NCI-H2029 treated with DMSO at 0.1 percent for 48 hours (cell line): Measurements from ENCODE around the gene BPIFB6.

Experiments used
- DNase-seq: peaks from one replicate; lab custom pipeline; 2025; lab: John Stamatoyannopoulos, UW

Gene BPIFB6

DNA sequence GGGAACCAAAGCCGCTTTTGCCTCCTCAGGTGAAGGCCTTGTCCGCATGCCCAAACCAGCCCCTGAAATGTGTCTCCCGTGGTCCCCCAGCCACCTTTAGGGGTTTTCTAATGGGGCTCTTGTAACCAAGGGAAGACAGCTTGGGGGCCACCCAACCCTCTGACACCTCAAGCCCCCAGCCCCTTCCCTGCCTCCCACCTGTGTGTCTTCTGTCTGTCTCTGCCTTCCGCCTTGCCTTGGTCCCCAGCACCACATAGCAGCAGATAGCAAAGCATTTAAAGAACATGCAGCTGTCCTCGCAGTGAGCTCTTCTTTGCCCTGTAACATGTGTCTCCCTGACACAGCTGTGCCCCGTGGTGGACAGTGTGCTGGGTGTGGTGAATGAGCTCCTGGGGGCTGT, 31.8 kb downstream of the BPIFB6 start:
- no peak for DNase-seq

DNA sequence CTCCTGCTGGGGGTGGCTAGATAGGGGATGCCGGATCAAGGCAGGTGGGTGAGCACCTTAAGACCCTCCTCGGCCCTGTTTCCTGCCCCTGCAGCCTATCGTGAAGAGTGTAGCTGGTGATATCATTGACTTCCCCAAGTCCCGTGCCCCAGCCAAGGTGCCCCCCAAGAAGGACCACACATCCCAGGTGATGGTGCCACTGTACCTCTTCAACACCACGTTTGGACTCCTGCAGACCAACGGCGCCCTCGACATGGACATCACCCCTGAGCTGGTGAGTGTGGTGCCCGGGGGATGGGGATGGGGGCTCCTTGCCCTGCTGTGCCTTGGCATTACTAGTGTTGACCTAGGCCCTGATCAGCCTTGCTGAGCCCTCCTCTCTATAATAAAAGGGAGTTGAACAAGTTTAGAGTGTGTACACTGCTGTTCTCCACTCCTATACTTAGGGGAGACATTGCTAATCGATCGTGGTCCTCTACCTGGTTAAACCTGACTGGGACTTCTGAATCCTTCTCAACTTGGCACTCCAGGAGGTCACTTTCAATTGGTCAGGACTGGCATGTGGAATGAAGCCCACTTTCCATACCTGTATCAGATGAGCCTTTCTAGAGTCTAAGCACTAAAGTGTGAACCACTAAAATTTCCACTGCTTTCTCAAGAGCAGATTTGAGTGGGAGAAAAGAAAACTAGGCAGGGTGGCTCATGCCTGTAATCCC, 33.3 kb downstream of the BPIFB6 start:
- DNase-seq, result no peak

DNA sequence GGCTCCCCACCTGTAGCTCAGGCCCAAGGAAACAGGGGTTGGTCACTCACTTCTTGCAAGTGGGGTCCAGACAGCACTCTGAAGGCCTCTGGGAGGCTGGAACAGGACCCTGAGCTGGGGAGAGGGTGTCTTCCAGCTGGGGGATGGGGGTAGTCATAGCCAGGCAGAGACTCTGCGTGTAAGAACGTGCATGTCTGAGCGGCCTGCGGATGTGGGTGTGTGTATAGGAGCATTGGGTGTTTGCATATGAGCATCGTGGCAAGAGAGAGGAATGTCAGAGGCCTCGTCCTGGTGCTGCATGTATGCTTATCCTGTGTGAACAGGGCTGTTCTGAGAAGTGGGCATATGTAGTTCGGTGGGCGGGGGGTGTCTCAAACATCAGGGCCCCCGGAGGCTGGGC, 34.3 kb downstream of the BPIFB6 start:
- no peak for DNase-seq

DNA sequence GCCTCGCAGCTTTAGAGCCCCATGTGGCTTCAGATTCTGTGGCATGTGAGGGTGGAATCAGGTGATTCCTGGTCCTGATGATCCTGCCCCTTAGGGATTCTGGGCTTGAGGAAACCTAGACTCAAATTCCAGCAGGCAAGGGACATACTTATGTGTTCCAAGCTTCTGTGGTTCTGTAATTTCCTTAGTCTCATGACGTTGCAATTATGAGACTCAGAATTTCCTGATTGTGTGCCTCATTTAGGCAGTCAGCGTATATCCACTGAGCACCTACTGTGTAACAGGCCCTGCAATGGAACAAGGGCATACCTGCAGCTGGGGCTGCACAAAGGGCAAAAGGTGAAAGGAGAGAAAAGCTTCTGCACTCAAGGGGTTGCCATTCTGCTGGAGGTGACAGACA, 36.4 kb downstream of the BPIFB6 start:
- DNase-seq, result no peak

DNA sequence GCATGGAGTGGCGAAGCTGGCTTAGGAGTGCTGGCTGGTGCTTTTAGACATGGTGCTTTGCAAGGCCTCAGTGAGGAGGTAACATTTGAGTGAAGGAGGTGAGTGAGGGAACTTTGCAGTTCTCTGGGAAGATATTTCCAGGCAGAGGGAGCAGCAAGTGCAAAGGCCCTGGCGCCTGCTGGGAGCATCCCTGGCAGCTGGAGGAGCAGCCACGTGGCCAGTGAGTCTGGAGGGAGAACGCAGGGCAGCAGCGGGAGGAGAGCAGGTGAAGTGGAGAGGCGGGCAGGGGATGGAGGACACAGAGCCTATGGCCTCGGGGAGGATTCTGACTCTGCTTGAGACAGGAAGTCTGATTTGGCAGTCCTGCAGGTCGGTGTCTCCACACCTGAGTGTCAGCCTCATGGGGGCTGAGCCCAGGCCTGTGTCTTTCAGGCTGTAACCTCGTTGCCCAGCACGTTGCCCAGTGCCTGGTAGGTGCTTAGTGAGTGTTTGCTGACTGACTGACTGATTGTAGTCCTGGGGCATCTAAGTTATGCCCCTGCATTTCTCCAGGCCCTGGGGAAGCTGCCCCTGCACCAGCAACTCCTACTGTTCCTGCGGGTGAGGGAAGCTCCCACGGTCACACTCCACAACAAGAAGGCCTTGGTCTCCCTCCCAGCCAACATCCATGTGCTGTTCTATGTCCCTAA, 36.9 kb downstream of the BPIFB6 start:
- DNase-seq, result no peak

DNA sequence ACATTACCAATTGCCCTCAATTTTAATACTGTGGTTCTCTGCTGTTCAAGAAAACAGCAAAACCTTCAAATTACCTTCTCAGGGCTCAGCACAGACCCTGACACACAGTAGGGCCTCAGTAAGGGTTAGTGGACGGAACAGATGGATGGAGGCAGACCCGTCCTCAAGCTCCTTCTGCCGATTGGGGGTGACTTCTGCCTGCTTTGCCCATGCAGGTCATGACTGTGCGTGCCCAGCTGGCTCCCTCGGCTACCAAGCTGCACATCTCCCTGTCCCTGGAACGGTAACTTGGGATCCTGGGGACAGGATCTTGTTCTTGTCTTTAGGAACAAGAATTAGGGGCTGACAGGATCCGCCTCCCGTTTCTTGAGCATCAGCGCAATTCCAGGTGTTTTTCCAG, 38.2 kb downstream of the BPIFB6 start:
- no peak for DNase-seq

DNA sequence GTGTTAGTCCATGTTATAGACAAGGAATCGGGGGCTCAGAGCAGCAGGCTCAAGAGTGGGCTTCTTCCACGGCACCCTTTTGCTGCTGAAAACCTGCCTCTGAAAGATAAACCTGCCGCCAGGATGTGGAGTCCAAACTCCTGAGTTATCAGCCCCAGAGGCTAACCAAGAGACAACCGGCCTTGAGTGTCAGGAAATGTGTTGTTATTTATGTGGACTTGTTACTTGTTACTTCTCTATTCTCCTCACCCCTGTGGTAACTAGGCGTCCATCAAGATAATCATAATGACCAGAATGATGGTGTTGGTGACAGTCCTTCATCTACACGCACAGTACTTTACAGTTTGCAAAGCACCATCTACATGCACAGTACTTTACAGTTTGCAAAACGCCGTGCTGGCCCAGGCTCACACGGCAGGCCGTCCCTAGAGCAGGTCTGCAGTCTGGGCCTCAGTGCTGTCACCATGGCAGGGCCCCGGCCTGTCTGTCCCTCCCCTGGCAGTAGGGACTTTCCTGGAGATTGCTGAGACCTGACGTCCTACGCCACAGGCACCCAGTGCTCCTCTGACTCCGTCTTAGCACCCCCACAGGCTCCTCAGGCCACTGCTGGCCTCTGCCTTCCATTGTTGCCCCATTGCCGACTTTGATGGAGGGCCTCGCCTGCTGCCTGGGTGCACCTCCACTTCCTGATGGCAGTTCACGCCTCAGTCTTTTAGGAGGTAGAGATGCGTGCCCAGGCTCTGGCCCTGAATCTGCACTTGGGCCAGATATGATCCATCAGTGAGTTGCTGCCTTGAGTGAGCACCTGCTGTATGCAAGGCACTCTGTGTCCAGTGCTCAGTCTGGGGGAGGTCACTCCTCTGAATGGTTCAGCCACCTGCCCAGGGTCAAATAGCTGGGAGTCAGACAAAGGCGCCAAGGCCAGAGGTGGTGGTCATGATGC, 38.9 kb downstream of the BPIFB6 start:
- DNase-seq, result no peak

DNA sequence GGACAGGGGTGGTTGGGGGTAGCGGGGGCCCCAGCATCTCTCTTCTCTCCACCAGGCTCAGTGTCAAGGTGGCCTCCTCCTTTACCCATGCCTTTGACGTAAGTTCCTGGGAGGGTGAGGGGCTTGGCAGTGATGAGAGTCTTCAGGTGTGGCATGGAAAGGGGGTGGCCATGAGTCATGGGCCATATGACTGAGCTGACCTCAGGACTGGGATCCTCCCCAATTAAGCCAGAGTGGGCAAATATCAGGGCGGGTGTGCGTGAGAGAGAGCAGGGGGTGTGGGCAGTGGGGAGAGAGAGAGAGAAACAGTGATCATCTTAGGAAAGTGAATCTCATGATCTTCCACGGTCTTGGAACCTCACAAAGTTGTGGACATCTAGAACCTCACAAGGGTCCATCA, 39.8 kb downstream of the BPIFB6 start:
- DNase-seq, result no peak

DNA sequence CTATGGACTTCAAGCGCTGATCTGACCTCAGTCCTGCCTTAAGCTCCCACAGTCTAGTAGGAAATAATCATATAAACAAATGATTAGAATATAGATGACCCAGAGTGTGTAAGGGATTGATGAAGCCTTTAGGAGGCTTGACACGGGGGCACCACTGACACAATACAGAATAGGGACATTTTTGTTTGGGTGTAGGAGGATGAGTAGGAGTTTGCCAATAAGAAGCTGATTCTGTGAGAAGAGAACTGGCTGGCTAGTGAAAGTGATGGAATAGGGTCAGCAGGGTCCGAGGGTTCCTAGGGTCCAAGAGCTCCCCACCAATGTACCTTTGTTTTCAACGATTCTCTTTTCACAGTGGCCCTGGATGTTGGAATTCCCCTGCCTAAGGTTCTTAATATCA, 40.9 kb downstream of the BPIFB6 start:
- DNase-seq, result no peak

DNA sequence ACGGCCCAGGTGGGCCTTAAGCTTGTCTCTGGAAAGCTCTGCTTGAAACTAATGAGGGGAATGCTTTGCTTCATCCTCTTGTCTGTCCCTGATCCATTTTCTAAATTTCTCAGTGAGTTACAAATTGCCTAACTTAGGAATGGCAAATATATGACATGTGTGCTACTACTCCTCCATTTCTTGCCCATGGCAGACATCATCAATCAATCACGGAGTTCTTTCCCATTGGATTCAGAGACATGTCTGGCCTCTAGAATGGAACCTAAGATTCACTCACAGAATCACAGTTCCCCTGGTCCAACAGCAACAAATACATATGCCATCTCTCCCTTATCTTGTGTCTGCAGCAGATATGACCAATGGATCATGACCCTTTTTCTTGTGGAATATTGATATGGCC, 41.4 kb downstream of the BPIFB6 start:
- DNase-seq, result no peak

DNA sequence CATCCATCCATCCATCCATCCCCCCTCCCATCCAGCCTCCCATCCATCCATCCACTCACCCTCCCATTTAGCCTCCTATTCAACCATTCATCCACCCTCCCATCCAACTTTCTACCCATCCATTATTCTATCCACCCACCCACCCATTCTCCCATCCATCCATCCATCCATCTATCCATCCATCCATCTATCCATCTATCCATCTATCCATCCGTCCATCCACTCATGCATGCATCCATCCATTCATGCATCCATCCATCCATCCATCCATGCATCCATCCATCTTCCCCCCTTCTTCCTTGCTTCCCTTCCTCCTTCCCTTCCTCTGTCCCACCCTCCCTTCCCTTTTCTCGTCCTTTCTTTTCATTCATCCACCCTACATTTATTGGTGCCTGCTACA, 43.2 kb downstream of the BPIFB6 start:
- no peak for DNase-seq

DNA sequence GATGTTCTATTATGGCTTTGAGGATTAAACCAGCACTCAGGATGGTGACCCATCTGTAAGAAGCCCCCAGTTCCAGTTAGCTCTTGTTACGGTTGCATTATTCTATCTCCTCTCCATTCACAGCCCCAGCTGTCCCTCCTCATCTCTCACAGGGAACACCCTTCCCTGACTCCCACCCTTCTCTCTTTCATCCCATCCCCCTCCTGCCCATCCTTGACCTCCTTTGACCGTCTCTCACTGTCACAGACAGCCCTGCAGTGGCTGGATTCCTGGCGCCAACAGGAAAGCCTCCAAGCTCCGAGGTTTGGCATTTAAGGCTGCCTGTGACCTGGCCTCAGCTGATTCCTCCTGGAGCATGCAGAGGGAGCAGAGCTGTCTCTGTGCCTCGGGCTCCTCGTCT, 43.8 kb downstream of the BPIFB6 start:
- DNase-seq, result no peak

DNA sequence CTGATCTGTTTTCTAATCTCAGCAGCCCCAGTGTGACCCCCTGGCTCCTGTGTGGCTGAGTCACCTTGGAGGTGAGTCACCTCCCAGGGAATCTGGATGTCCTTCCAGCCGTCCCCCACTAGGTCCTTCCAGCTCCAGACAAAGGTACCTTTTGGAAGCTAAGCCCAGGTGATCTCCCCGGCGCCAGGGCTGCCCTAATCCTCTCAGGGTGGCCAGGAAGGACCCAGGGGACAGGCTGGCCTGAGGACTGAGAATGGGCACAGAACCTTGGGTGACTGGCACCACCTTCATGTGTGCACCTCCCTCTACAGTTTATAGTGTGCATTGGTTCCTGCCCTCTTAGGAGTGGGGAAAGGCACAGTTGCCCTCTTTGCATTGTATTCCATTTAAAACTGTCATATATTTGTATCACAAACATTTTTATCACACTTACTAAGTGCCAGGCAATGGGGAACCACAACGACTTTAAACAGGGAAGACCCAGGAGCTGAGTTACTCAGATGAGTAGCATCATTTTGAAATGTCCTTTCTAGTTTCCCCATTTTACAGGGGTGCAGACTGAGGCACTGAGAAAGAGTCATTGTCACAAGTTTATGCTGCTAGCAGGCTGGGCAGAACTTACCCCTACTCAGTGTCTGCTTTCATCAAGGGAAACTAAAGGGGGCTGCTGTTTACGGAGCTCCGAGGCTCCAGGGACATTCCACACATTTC, 45.4 kb downstream of the BPIFB6 start:
- DNase-seq, result no peak

DNA sequence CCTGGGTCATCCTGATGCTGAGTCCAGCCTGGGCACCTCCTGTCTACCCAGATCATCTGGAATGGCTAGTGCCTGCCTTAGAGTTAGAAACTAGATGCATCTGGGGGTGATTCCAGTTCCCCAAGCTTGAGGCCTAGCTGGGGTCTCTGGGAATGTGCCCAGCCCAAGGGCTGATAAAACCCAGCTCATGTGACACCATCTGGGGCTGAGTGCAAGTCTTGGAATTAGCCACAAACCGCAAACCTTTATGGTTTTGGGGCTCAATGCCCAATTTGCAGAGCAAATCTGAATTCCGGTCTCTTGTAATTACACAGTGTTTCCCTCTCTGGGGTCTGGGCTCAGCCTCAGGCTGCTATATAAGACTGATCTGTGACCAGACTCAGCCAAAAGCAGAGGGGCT, 47.8 kb downstream of the BPIFB6 start, which contains the start of gene BPIFB4:
TSS of gene BPIFB4 (plus strand) at position 385 of the 400 bp plus-strand sequence. CDS start 1,884 bp downstream, outside the sequence.
- no peak for DNase-seq

DNA sequence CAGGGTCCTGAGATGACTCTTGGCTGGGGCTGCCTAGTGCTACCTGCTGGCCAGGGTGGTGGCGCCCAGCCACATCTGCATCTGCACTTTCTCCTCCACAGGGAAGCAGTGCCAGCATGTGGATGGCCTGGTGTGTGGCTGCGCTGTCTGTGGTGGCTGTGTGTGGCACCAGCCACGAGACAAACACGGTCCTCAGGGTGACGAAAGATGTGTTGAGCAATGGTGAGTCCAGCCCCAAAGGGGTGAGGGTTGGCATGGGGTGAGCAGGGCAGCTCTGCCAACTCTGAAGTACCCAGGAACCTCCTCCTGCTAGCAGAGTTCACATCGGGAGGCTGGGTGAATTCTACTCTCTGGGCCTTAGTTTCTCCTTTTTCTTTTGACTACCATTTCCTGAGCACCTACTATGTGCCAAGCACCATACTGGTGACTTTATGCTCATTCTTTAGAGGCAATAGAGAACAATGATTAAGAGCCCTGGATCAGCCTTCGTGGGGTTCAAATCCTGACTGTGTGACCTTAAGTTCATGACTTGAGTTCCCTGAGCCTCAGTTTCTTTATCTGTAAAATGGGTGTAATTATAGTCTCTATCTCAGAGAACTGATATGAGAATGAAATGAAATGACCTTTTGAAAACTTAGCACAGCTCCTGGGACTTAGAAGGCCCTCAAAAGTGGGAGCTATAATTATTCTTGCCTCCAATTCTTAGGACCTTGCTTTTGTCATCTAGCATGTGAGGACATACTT, 50.1 kb downstream of the BPIFB6 start:
- no peak for DNase-seq

DNA sequence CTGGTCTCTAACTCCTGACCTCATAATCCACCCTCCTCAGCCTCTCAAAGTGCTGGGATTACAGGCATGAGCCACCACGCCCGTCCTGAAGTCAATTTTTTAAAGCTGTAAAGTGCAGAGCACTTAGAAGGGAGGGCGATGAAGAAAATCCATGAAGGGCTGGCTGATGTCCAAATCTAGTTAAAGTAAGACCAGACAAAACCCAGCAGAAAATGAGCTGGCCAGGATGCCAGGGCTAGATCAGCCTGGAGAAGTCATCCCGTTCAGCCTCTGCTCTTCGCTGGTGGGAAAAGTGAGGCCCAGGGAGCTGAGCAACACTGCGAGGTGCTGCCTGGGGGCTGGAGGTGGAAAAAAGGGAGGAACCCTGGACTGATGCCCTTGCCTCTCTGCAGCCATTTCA, 51.1 kb downstream of the BPIFB6 start:
- DNase-seq, result no peak

DNA sequence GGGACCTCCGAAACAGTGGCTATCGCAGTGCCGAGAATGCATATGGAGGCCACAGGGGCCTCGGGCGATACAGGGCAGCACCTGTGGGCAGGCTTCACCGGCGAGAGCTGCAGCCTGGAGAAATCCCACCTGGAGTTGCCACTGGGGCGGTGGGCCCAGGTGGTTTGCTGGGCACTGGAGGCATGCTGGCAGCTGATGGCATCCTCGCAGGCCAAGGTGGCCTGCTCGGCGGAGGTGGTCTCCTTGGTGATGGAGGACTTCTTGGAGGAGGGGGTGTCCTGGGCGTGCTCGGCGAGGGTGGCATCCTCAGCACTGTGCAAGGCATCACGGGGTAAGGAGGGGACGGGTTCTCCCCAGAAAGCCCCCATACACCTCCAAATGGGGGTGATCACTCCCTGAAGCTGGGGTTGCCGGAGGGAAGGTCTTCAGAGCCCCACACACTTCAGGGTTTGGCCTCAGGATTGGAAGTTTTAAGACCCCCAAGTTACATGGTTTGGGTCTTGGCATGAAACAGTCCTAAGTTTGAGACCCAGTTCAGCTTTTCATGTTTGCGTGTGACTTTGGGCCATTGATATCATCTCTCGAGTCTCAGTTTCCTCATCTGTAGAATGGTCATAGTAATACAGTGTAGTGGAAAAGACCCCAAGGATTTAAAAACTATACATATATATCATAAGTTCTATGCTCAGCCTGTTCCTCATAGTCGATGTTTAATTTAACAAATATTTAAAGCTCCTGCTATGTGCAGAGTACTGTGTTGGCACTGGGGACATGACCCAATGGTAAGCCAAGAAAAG, 52.3 kb downstream of the BPIFB6 start:
- no peak for DNase-seq

DNA sequence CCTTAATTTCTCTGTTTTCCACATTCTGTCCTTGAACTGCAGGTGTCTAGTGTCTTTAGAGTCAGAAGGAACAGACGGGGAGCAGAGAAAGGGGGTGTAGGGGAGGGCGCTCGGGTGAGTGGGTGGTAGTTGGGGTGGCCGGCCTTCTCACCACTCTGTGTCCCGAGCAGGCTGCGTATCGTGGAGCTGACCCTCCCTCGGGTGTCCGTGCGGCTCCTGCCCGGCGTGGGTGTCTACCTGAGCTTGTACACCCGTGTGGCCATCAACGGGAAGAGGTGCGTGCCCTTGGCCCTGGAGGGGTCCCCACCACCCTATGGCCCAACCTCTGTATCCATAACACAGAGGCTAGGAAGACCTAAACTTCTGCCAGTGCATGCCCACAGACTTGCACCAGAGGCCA, 53.3 kb downstream of the BPIFB6 start:
- DNase-seq, result no peak

DNA sequence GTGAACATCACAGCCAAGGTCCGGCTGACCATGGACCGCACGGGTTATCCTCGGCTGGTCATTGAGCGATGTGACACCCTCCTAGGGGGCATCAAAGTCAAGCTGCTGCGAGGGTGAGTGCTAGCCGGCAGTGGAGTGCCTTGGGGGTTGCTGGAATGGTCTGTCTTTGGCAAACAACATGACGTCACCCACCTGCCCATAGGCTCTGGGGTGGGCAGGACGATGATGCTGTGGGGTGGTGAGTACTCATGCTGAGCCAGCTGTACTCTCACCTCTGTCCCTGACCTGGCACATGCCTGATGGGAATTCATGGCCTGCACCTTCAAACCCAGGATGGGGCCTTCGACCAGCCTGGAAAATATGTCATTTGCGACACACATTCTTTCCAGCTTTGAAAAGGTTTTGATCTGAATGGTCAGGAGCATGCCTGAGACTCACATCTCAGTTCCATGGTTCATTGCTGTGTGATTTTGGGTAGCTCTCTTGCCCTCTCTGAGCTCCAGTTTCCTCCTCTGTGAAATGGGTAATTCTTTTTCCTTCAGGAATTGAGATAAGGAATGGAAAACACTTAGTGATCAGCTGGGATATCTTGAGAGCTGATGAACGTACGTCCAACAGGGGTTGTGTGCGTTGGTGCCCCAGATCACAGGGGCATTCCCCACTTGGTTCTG, 54.7 kb downstream of the BPIFB6 start:
- DNase-seq, result no peak

DNA sequence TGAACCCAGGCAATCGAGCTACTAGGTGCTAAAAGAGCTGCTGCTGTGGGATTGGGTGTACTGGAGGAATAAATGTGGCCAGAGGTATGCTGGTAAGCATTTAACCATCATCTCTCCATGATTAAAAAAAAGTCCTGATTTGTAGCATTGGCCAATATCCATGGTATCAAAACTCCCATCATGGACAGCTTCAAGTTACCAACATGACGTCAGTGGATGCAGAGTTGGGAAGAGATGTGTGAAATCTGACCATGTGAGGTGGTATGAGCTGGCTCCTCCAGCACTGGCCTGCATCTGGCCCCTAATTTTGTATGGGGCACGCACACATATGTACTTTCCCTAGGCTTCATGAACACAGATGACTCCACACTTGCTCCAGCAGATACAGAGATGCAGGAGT, 59.7 kb downstream of the BPIFB6 start:
- DNase-seq, result no peak
